NCI-H128 (cell line): ENCODE measurements around the gene IKBIP.
A peak's percentile ranks its signal among the peaks of the same experiment; 100 is the strongest.
"Not testable (repeated sequence)": the region's sequence is repeated elsewhere in the genome, so short reads cannot be mapped to it uniquely, and the experiment has no call there.

ENCODE experiments used
- DNase-seq: peaks from one replicate; lab custom pipeline; 2025; ENCODE audit not compliant: unreplicated experiment; lab: John Stamatoyannopoulos, UW

Gene IKBIP

GRCh38 chr12:98644712-98645571 is at the start of gene IKBIP, which contains the start of gene APAF1:
TSS of gene IKBIP (minus strand) at chr12:98644788. CDS start at chr12:98644701, 87 bp downstream.
TSS of gene APAF1 (plus strand) at chr12:98645290. CDS start at chr12:98648360, 3,070 bp downstream.
- DNase-seq = peak; percentile 89

GRCh38 chr12:98691351-98691750 is 46.8 kb upstream of the IKBIP start:
- no peak for DNase-seq

GRCh38 chr12:98686603-98687002 is 42.0 kb upstream of the IKBIP start:
- no peak for DNase-seq

GRCh38 chr12:98684199-98684598 is 39.6 kb upstream of the IKBIP start:
- DNase-seq = no peak

GRCh38 chr12:98679611-98680005 is 35.0 kb upstream of the IKBIP start:
- no peak for DNase-seq

GRCh38 chr12:98678946-98679610 is 34.5 kb upstream of the IKBIP start:
- no peak for DNase-seq

GRCh38 chr12:98678236-98678945 is 33.8 kb upstream of the IKBIP start:
- DNase-seq = no peak

GRCh38 chr12:98674841-98675240 is 30.3 kb upstream of the IKBIP start:
- no peak for DNase-seq

GRCh38 chr12:98671459-98671858 is 26.9 kb upstream of the IKBIP start:
- no peak for DNase-seq

- DNase-seq = no peak
These were observed 25.2 kb upstream of the IKBIP start for GRCh38 chr12:98669751-98670150.

- DNase-seq = no peak
These were observed 15.9 kb upstream of the IKBIP start for GRCh38 chr12:98660521-98660920.

GRCh38 chr12:98656289-98657101 is 11.9 kb upstream of the IKBIP start:
- DNase-seq = no peak

GRCh38 chr12:98653866-98654493 is 9.4 kb upstream of the IKBIP start:
- DNase-seq = peak; percentile 16

- DNase-seq = no peak
These were observed 6.7 kb upstream of the IKBIP start for GRCh38 chr12:98651328-98651727.

GRCh38 chr12:98646294-98647090 is 1.9 kb upstream of the IKBIP start:
- no peak for DNase-seq

GRCh38 chr12:98645572-98646067 is 1.0 kb upstream of the IKBIP start:
- no peak for DNase-seq

- no peak for DNase-seq
These were observed 216 bp downstream of the IKBIP start for GRCh38 chr12:98644433-98644711.

GRCh38 chr12:98642801-98643200 is 1.8 kb downstream of the IKBIP start:
- not testable (repeated sequence) for DNase-seq

GRCh38 chr12:98639491-98639890 is 5.1 kb downstream of the IKBIP start:
- no peak for DNase-seq

GRCh38 chr12:98638009-98638408 is 6.6 kb downstream of the IKBIP start:
- no peak for DNase-seq
